SJSA1 (cell line): ENCODE data around the gene TBC1D22A. TPM values are rescaled to one million over a fixed set of nuclear protein-coding genes. Genes with fewer than 3 reads are reported as not detected.
A peak's percentile ranks its signal among the peaks of the same experiment; 100 is the strongest.

Source experiments
- DNase-seq, 2 experiments: peaks; one replicate each; pipeline ENCODE4 v3.0.0-alpha.2; 2015 to 2020; ENCODE audit warnings: low spot score in 2 of 2, low read depth in 1 of 2
- H3K27ac ChIP-seq: fragments of 250-450 bp; sonication (Bioruptor Pico); 2 replicates; pipeline ENCODE4 v1.5.1; 2020; ENCODE audit warnings: mild to moderate bottlenecking, moderate library complexity
- H3K27me3 ChIP-seq: fragments of 250-450 bp; sonication (Bioruptor Pico); replicated peaks from 2 replicates; pipeline ENCODE4 v1.5.1; 2020; ENCODE audit warnings: mild to moderate bottlenecking, moderate library complexity
- H3K36me3 ChIP-seq: fragments of 250-450 bp; sonication (Bioruptor Pico); 2 replicates; pipeline ENCODE4 v1.5.1; 2020; ENCODE audit warnings: mild to moderate bottlenecking
- H3K4me1 ChIP-seq: fragments of 250-450 bp; sonication (Bioruptor Pico); replicated peaks from 2 replicates; pipeline ENCODE4 v1.6.1; 2021; ENCODE audit warnings: mild to moderate bottlenecking
- H3K4me3 ChIP-seq: fragments of 250-450 bp; sonication (Bioruptor Pico); 2 replicates; pipeline ENCODE4 v1.5.1; 2020; ENCODE audit warnings: mild to moderate bottlenecking
- H3K9me3 ChIP-seq: fragments of 250-450 bp; sonication (Bioruptor Pico); replicated peaks from 2 replicates; pipeline ENCODE4 v1.5.1; 2020; ENCODE audit warnings: mild to moderate bottlenecking
- total RNA-seq: library from RNA; depleted of rRNA; stranded (reverse); fragments of >200 nt; shearing (Covaris generic); gene quantifications from 2 replicates; pipeline ENCODE4 v1.2.3, GENCODE V29; 2014

Gene TBC1D22A
- total RNA-seq, 1 experiment from 2014 or later, result 10.5 TPM

DNA sequence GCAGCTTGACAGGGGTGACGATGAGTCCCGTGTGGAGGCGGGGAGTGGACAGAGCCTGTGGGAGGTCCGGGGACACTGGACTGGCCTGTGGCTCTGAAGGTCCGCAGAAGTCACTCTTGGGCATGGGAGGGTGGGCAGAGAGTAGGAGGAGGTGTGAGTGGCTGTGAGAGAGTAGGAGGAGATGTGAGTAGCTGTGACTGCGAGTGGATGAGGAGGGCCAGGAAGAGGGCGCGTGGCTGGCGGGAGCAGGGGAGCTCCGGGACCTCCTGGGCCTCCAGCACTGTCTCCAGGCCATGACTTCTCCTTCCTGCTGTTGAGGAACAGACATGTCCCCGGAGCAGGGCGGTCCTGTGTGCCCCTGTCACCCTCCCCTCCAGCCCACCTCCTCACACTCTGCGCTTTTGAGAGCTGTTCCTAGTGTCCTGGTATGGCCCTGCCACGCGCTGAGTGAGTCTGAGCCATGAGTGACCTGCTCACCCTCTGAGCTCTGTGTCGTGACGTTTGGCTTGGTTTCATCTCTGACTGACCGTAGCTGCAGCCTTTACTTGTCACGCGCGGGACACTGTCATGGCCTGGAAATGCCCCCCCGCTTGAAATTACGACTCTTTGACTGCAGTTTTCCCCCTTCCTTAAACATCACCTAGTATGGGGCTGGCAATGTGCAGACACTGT, 391.5 kb downstream of the TBC1D22A start:
- Histone ChIP-seq H3K36me3 (peaks cover under 1% of the 10 kb centered on the region; the same call in 1 of the 2 replicates), H3K27me3 (no peaks in the 10 kb centered on the region), H3K4me3 (no peak overlapping the region), H3K9me3 (no peaks in the 10 kb centered on the region), H3K4me1 (peaks cover 41% of the 10 kb centered on the region), H3K27ac (no peak overlapping the region)
- no peak for DNase-seq

DNA sequence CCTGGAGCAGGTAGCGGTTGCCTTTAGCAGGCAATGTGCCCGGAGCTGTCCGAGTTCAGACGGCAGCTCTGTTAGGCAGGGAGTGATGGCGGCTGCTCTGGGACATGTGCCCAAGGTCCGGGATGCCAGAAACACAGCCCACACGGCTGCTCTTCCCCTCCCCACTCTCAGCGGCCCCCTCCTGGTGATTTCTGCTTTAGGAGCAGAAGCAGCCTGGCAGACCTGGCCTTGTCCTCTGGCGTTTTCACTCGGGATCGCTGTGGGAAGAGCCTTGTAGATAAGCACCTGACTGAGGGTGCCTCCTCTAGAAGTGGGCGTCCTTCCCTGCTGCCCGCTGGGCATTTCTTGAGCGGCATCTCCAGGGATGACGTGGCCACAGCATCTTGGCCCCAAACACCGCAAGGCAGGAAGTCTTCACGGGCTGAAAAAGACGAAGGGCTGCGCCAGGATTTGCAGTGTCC, 392.2 kb downstream of the TBC1D22A start:
- no peaks in the 10 kb centered on the region for H3K27me3 ChIP-seq
- peak in 1 of 2 experiments; percentile 43 for DNase-seq
- H3K36me3 ChIP-seq, result peaks cover 7% of the 10 kb centered on the region; the same call in 1 of the 2 replicates
- no peak overlapping the region for H3K27ac ChIP-seq
- no peaks in the 10 kb centered on the region for H3K9me3 ChIP-seq
- peaks cover 41% of the 10 kb centered on the region for H3K4me1 ChIP-seq
- no peak overlapping the region for H3K4me3 ChIP-seq

GRCh38 chr22:47155131-47155885, 392.9 kb downstream of the TBC1D22A start:
- DNase-seq, result no peak
- Histone ChIP-seq H3K27ac (no peak overlapping the region), H3K4me1 (peaks cover 41% of the 10 kb centered on the region)

DNA sequence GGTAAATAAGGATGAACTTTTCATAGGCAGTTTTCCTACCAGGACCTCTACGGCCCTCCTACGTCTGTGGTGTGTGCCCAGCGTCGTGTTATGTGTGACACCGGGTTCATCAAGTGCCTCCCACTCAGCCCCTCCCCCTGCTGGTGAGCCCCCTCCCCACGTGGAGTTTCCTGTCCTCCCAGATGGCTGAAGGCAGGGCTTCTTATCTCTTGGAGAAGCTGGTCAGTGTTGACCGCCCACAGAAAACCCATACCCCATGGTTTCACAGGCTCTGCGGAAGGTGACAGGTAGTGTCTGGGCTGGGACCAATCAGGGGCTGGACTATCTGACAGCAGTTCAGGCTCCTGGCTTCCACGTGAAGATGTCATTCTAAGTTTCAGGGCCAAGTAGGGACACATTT, 393.5 kb downstream of the TBC1D22A start:
- DNase-seq, result no peak
- Histone ChIP-seq H3K27ac (no peak overlapping the region), H3K36me3 (peaks cover 7% of the 10 kb centered on the region; the same call in 1 of the 2 replicates), H3K4me3 (no peak overlapping the region), H3K4me1 (peaks cover 39% of the 10 kb centered on the region), H3K9me3 (no peaks in the 10 kb centered on the region), H3K27me3 (no peaks in the 10 kb centered on the region)

More at GRCh38 chr22:47155131-47155885, 392.9 kb downstream of the TBC1D22A start:
- H3K9me3 ChIP-seq, result no peaks in the 10 kb centered on the region
- no peak overlapping the region for H3K4me3 ChIP-seq
- H3K36me3 ChIP-seq, result peaks cover 7% of the 10 kb centered on the region; the same call in 1 of the 2 replicates
- H3K27me3 ChIP-seq, result no peaks in the 10 kb centered on the region

DNA sequence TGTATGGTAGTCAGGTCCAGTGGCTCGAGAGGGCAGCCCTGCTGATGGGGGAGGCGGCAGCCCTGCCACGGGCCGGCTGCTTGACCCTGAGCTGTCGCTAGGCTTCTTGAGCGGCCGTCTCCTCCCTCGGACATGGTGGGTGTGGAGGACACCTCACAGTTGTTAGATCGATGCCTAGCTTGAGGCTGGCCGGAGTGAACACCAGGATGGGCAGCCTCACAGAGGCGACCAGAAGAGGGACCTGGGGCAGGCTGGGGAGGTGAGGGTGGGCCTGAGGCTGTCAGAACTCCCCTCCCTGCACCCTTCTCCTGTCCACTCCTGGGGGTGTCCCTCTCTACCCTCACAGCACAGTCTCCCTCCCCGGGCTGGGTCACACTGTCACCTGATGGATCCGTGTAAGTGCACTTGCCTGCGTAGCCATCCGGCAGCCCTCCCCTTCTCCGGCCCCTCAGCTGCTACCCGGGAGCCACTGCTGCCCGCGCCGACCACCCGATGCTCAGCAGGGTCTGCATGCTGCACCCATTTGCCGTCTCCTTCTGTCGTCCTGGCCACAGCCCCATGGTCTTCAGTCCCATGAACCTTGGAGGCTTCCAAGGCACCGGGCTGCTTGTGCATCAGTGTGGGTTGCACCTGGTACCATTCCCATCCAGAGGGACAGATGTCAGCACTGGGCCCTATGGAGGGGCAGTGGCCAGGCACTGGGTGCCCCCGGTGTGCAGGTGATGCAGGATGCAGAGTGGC, 394.1 kb downstream of the TBC1D22A start:
- H3K27me3 ChIP-seq, result no peaks in the 10 kb centered on the region
- H3K9me3 ChIP-seq, result no peaks in the 10 kb centered on the region
- H3K36me3 ChIP-seq, result peaks cover 7% of the 10 kb centered on the region; the same call in 1 of the 2 replicates
- H3K27ac ChIP-seq, result no peak overlapping the region
- H3K4me1 ChIP-seq, result peaks cover 33% of the 10 kb centered on the region
- H3K4me3 ChIP-seq, result no peak overlapping the region
- DNase-seq, result no peak

DNA sequence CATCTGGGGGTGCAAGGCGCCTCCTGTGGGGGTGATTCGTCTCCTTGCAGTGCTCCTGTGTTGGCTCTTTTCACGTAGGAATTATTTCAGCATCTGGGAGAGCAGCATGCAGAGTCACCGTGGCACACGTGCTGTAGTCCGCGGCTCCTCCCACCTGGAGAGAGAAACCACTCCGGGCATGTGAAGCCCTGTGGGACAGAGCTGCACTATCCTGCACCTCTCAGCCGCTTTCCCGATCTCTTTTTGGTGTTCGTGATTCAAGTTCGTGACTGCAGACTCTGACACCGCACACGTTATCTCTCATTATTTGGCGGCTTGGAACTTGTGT, 394.6 kb downstream of the TBC1D22A start:
- Histone ChIP-seq H3K9me3 (no peaks in the 10 kb centered on the region), H3K27me3 (no peaks in the 10 kb centered on the region)

DNA sequence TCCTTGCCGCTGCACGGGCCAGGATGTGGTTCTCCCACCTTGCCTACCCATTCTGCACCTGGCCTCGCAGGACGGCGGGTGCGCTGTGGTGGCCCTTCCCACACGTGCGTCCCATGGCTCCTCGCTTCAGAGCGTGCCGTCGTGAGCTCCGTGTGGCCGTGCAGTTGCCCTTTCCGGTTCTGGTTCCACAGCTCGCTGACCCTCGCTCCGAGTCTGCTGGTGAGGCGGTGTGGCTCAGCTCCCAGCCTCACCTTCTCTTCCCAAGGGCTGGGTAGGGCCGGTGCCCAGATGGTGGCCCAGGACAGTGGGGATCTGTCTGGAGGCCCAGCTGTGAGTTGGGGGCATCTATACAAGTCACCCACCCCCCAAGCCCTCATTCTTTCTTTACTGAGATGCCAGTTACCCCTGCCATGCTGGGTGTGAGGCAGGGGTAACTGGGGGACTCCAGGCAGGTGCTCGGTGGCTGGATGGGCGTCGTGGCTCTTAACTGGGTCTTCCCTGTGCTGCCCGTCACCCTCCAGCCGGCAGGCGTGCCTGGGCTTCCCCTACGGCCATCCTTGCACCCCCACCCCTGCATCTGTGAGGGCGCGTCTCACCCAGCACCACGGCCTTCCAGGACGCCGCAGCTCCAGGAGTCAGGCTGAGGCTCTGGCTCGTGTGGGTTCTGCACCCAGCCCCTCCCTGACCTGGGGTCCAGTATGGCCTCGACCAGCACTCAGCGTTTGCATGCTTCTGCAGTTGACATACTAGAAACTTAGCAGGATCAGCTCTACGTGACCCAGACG, 395.2 kb downstream of the TBC1D22A start:
- Histone ChIP-seq H3K9me3 (no peaks in the 10 kb centered on the region), H3K4me3 (no peak overlapping the region), H3K27me3 (no peaks in the 10 kb centered on the region), H3K36me3 (peaks cover 7% of the 10 kb centered on the region; the same call in 1 of the 2 replicates), H3K27ac (no peak overlapping the region), H3K4me1 (peaks cover 21% of the 10 kb centered on the region)
- DNase-seq, result no peak

More for the DNA sequence above, 394.6 kb downstream of the TBC1D22A start:
- no peak for DNase-seq
- Histone ChIP-seq H3K36me3 (peaks cover 7% of the 10 kb centered on the region; the same call in 1 of the 2 replicates), H3K27ac (no peak overlapping the region), H3K4me1 (peaks cover 28% of the 10 kb centered on the region), H3K4me3 (no peak overlapping the region)

DNA sequence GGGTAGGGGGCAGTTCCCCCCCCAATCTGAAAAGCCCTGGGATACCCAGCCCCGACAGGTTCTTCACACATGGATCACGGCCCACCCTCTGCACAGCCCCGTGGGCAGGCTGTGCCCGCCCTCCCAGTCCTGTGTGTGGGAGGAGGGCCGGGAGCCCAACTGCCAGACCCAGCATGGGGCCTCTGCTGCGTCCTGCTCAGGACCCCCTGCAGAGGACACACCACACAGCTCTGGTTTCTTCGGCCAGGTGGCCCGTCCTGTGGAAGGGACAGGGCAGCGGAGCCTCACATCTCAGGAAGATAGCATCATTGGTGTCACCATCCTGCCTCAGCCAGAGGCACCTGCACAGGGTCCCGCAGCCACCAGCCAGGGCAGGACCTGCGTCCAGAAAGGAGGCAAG, 396.0 kb downstream of the TBC1D22A start:
- H3K27ac ChIP-seq, result no peak overlapping the region
- peaks cover 7% of the 10 kb centered on the region; the same call in 1 of the 2 replicates for H3K36me3 ChIP-seq
- no peak for DNase-seq
- H3K9me3 ChIP-seq, result no peaks in the 10 kb centered on the region
- H3K27me3 ChIP-seq, result no peaks in the 10 kb centered on the region
- H3K4me3 ChIP-seq, result no peak overlapping the region
- peaks cover 15% of the 10 kb centered on the region for H3K4me1 ChIP-seq

GRCh38 chr22:47159592-47159991, 397.1 kb downstream of the TBC1D22A start:
- H3K4me3 ChIP-seq, result no peak overlapping the region
- H3K27me3 ChIP-seq, result no peaks in the 10 kb centered on the region
- H3K9me3 ChIP-seq, result no peaks in the 10 kb centered on the region
- peaks cover 7% of the 10 kb centered on the region; the same call in 1 of the 2 replicates for H3K36me3 ChIP-seq
- no peak for DNase-seq
- H3K27ac ChIP-seq, result no peak overlapping the region
- peaks cover 9% of the 10 kb centered on the region for H3K4me1 ChIP-seq

- H3K27me3 ChIP-seq, result no peaks in the 10 kb centered on the region
- DNase-seq, result no peak
- H3K36me3 ChIP-seq, result peaks cover 7% of the 10 kb centered on the region; the same call in 1 of the 2 replicates
- no peak overlapping the region for H3K4me3 ChIP-seq
- H3K9me3 ChIP-seq, result no peaks in the 10 kb centered on the region
- no peak overlapping the region for H3K27ac ChIP-seq
- H3K4me1 ChIP-seq, result peaks cover 3% of the 10 kb centered on the region
Measured at GRCh38 chr22:47160141-47160541, 397.7 kb downstream of the TBC1D22A start.

DNA sequence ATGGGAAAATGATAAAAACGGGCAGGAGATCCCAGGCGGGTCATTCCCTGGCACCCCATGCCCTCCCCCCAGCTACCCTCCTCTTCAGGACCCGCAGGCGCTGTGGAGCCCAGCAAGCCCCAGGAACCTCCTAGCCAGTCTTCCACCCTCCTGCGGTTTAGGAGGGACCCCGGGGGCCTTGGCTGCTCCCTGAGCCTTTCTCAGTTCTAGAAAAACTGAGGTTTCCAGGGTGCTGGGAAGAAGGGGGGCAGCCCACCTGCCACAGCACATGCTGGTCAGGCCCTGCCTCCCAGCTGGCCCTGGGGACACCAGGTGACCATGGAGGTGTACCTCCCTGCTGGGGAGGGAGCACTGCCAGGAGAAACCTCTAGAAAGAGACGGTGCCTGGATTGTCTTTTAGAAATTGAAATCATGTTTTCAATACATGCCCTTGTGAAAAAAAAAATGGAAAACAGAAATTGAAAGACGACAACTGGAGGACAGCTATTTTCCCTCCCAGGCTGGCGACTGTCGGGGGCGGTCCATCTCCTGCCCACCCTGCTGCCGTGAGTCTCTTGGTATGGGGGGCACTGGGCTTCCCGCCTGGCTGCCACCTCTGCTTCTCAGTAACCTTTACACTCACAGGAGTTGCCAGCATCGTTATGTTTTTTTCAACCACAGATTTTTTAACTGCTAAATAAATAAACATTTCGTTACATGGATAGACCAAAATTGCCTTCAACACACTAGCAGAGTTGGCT, 398.5 kb downstream of the TBC1D22A start:
- Histone ChIP-seq H3K9me3 (no peaks in the 10 kb centered on the region), H3K4me3 (no peak overlapping the region), H3K27me3 (no peaks in the 10 kb centered on the region), H3K4me1 (no peaks in the 10 kb centered on the region), H3K36me3 (peaks cover 7% of the 10 kb centered on the region; the same call in 1 of the 2 replicates), H3K27ac (no peak overlapping the region)
- no peak for DNase-seq

DNA sequence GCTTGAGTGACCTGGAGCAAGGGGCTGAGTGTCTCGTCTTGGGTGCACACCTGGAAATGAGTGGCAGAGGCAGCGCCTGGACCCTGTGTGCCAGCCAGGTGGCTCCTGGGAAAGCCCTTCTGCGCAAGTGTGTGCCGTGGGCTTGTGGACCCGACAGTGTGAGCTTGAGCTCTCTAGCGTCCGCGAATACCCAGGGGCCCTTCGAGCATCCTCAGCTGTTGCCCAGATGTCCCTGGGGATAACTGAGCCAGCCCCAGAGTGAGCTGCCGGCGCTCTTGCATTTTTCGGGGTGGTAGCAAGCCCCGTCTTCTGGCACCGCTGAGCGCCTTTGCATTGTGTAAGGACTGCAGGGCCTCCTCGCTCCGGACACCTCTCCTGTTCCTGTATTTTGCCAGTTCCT, 399.2 kb downstream of the TBC1D22A start:
- Histone ChIP-seq H3K27ac (no peak overlapping the region), H3K4me1 (no peaks in the 10 kb centered on the region), H3K27me3 (no peaks in the 10 kb centered on the region), H3K4me3 (no peak overlapping the region), H3K36me3 (peaks cover 7% of the 10 kb centered on the region; the same call in 1 of the 2 replicates), H3K9me3 (no peaks in the 10 kb centered on the region)
- DNase-seq, result peak in 1 of 2 experiments; percentile 32
